Memory B cell (primary cell): Measurements from ENCODE around the gene ASPDH.
"Not testable (repeated sequence)": the region's sequence is repeated elsewhere in the genome, so short reads cannot be mapped to it uniquely, and the experiment has no call there.

Experiments used
- ATAC-seq: fragments of 150-1000 bp; cut with Tn5 transposase; 2 replicates; pipeline ENCODE4 v1.10.0; 2021; ENCODE audit warnings: low read depth, mild to moderate bottlenecking, moderate library complexity
- DNase-seq, 2 donors: peaks; one replicate each; pipeline ENCODE4 v3.0.0; 2022; ENCODE audit warnings: low spot score in 2 of 2
- H3K27ac Mint-ChIP-seq: one replicate; pipeline ENCODE4 v1.8.0; 2022; ENCODE audit warnings: mild to moderate bottlenecking, moderate library complexity, mixed read lengths
- H3K27me3 Mint-ChIP-seq: one replicate; pipeline ENCODE4 v1.8.0; 2022; ENCODE audit warnings: mixed read lengths
- H3K36me3 Mint-ChIP-seq: one replicate; pipeline ENCODE4 v1.8.0; 2022; ENCODE audit warnings: mild to moderate bottlenecking, mixed read lengths
- H3K4me1 Mint-ChIP-seq: one replicate; pipeline ENCODE4 v1.8.0; 2022; ENCODE audit warnings: mixed read lengths
- H3K4me3 Mint-ChIP-seq: one replicate; pipeline ENCODE4 v1.8.0; 2022; ENCODE audit warnings: mild to moderate bottlenecking, moderate library complexity, mixed read lengths
- H3K9me3 Mint-ChIP-seq: one replicate; pipeline ENCODE4 v1.8.0; 2022; ENCODE audit warnings: mixed read lengths

ASPDH gene

DNA sequence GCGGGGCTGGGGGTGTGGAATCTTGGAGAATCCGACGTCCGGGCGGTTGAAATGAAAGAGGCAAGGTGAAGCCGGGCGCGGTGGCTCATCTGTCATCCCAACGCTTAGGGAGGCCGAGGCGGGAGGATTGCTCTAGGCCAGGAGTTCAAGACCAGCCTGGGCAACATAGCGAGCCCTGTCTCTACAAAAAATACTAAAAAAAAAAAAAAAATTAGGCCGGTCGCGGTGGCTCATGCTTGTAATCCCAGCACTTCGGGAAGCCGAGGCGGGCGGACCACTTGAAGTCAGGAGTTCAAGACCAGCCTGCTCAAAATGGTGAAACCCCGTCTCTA, 36.8 kb downstream of the ASPDH start:
- Mint-ChIP-seq H3K36me3 (peaks cover 13% of the 10 kb centered on the region), H3K9me3 (no peaks in the 10 kb centered on the region), H3K27me3 (no peaks in the 10 kb centered on the region), H3K4me1 (peaks cover 28% of the 10 kb centered on the region), H3K27ac (peak overlapping the region; percentile 94), H3K4me3 (peak overlapping the region; percentile 98)
- ATAC-seq = no peak
- DNase-seq = no peak

DNA sequence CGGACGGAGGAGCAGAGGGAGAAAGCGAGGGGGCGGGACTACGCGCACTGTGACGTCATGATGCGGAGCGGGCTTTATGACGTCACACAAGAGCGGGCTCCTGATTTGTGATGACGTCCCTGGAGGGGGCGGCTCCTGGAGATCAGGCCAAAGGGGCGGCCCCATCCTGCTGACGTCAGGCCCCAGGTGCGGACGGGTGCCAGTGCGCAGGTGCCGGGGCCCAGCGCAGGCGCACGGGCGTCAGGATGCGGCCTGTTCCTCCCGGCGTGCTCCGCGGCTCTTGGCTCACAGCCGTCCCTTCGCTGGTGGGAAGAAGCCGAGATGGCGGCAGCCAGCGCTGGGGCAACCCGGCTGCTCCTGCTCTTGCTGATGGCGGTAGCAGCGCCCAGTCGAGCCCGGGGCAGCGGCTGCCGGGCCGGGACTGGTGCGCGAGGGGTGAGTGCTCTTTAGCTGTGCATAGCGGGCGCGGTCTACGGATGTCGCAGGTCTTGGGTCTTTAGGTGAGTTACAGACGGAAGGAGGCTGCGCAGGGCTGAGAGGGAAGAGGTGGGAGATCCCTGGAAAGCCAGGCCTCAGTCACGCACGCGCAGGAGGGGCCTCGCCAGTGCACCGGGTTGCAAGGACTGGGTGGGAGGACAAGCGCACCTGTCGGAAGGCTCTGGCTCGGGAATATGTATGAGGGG, 37.3 kb downstream of the ASPDH start, which contains the start of the genes EMC10 and GARIN5A:
Gene EMC10 (plus strand): TSS at position 284 of the 683 bp plus-strand sequence. CDS start 38 bp downstream, at position 322.
Gene GARIN5A (minus strand): TSS at position 625 of the 683 bp plus-strand sequence. CDS start 460 bp downstream, at position 165.
- no peaks in the 10 kb centered on the region for H3K27me3 Mint-ChIP-seq
- peak within 1 kb of the TSS; percentile 94 for H3K27ac Mint-ChIP-seq
- ATAC-seq (peak; percentile 95), DNase-seq (peak; percentile 96 to 97)
- H3K36me3 Mint-ChIP-seq = peaks cover 13% of the 10 kb centered on the region
- peak within 1 kb of the TSS; percentile 98 for H3K4me3 Mint-ChIP-seq
- H3K4me1 Mint-ChIP-seq = peaks cover 28% of the 10 kb centered on the region
- no peaks in the 10 kb centered on the region for H3K9me3 Mint-ChIP-seq

DNA sequence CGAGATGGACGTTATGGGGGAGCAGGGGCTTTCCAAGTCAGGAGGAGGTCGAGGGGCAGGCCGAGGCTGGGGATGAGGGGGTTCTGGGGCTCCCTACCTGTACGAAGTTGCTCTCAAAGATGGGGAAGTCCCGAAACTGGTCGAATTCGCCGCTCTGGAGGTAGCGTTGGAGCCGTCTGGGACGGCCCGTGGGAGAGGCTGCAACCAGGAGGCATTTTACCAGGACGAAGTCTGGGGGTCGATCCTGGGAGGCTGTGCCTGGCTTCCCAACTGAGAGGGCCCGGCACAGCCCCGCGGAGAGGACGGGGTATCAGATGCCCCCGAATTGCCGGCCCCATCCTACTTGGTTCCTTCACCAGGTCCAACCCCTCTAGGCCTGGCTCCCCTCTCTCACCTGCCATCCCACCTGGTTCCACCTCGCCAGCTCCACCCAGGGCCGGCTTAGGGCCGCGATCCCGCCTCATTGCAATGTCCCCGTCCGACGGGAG, 37.9 kb downstream of the ASPDH start:
- no peaks in the 10 kb centered on the region for H3K9me3 Mint-ChIP-seq
- no peak for DNase-seq
- peaks cover 8% of the 10 kb centered on the region for H3K36me3 Mint-ChIP-seq
- H3K27ac Mint-ChIP-seq = peak overlapping the region; percentile 94
- no peaks in the 10 kb centered on the region for H3K27me3 Mint-ChIP-seq
- H3K4me1 Mint-ChIP-seq = peaks cover 25% of the 10 kb centered on the region
- H3K4me3 Mint-ChIP-seq = peak overlapping the region; percentile 98
- no peak for ATAC-seq

DNA sequence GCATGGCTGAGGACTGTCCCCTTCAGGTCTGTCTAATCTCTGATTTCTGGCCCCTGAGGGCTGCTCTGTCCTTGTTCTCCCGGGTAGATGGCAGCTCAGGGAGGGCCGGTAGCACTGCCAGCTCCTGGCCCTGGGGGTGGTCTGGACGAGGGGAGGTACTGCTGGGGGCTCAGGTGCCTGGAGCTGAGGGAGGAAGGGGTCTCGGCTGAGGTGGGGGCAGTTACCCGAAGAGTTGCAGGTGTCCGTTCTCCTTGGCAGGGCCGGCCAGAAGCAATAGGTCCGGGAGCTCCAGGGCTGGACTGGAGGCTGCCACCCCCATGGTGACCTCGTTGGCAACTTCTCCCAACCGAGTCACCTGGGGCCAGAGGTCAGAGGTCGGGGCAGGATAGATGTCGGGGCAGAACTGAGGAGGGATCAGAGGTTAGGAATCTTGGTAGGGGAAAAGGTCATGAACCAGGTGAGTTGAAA, 38.6 kb downstream of the ASPDH start:
- H3K4me3 Mint-ChIP-seq = peak overlapping the region; percentile 54
- DNase-seq (no peak), ATAC-seq (no peak)
- H3K36me3 Mint-ChIP-seq = peaks cover 6% of the 10 kb centered on the region
- H3K9me3 Mint-ChIP-seq = no peaks in the 10 kb centered on the region
- no peaks in the 10 kb centered on the region for H3K27me3 Mint-ChIP-seq
- peak overlapping the region; percentile 94 for H3K27ac Mint-ChIP-seq
- H3K4me1 Mint-ChIP-seq = peaks cover 25% of the 10 kb centered on the region

DNA sequence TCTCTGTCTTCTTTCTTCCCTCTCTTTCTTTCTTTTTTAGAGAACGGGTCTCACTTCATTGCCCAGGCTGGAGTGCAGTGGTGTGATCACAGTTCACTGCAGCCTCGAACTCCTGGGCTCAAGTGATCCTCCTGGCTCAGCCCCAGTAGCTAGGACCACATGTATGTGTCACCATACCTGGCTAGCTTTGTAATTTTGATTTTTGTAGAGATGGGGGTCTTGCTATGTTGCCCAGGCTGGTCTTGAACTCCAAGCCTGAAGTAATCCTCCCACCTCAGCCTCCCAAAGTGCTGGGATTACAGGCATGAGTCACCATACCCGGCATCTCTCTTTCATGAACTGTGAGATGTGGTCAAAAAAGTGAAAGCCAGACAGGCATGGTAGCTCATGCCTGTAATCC, 40.4 kb downstream of the ASPDH start:
- peak overlapping the region; percentile 1 for H3K27ac Mint-ChIP-seq
- ATAC-seq, H3K9me3 Mint-ChIP-seq, DNase-seq, H3K36me3 Mint-ChIP-seq, H3K4me3 Mint-ChIP-seq, H3K27me3 Mint-ChIP-seq: not testable (repeated sequence)
- H3K4me1 Mint-ChIP-seq = peaks cover 21% of the 10 kb centered on the region

- no peak overlapping the region for H3K27ac Mint-ChIP-seq
- DNase-seq = no peak
- peaks cover 2% of the 10 kb centered on the region for H3K4me1 Mint-ChIP-seq
- H3K27me3 Mint-ChIP-seq = peaks cover 6% of the 10 kb centered on the region
- no peak for ATAC-seq
- H3K36me3 Mint-ChIP-seq = no peaks in the 10 kb centered on the region
- no peak overlapping the region for H3K4me3 Mint-ChIP-seq
- H3K9me3 Mint-ChIP-seq = no peaks in the 10 kb centered on the region
Observed at GRCh38 chr19:50468818-50469217, 44.9 kb downstream of the ASPDH start.

GRCh38 chr19:50467566-50467965, 46.1 kb downstream of the ASPDH start:
- Mint-ChIP-seq H3K36me3 (no peaks in the 10 kb centered on the region), H3K27me3 (peaks cover 6% of the 10 kb centered on the region), H3K4me3 (no peak overlapping the region), H3K9me3 (no peaks in the 10 kb centered on the region), H3K4me1 (peaks cover 2% of the 10 kb centered on the region), H3K27ac (peak overlapping the region; percentile 56)
- ATAC-seq (no peak), DNase-seq (no peak)

GRCh38 chr19:50466706-50467039, 47.0 kb downstream of the ASPDH start:
- Mint-ChIP-seq H3K4me1 (peaks cover 2% of the 10 kb centered on the region), H3K4me3 (no peak overlapping the region), H3K27ac (no peak overlapping the region), H3K9me3 (no peaks in the 10 kb centered on the region), H3K27me3 (peaks cover 6% of the 10 kb centered on the region), H3K36me3 (no peaks in the 10 kb centered on the region)
- ATAC-seq (no peak), DNase-seq (no peak)

DNA sequence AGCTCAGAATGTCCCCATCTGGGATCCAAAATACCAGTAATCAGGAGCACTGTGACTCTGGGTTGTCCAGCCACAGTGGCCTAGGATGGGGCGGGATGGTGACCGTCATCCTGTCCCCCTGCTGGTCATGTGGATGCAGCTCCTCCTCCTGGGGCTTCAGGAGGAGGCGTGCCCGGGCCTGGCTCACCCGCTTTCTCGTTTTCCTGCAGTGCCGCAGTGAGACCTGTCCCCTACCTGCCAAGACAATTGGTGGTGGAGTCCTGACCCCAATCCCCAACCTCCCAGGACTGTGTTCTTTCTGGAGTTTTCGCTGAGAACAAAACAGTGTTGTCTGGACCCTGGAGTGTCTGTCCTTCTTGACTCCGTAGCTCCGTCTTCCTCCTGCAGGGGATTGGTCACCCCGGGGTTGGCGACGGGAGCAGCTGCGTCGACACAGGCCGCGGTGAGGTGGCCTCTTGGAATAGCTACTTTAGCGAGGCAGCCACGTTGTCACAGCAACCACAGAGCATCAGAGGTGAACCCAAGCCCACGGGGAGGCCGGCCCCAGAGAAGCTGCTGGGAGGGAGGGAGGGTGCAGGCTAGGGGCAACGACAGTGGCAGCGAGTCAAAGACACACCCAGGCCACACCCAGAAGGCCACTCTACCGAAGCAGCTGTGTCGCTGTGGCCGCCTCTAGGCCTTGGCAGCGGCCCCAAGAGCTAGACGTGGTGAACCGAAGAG, 47.6 kb downstream of the ASPDH start:
- DNase-seq (no peak), ATAC-seq (no peak)
- H3K9me3 Mint-ChIP-seq = no peaks in the 10 kb centered on the region
- no peak overlapping the region for H3K4me3 Mint-ChIP-seq
- H3K4me1 Mint-ChIP-seq = peaks cover 6% of the 10 kb centered on the region
- no peaks in the 10 kb centered on the region for H3K36me3 Mint-ChIP-seq
- no peak overlapping the region for H3K27ac Mint-ChIP-seq
- H3K27me3 Mint-ChIP-seq = peaks cover 6% of the 10 kb centered on the region

GRCh38 chr19:50465000-50465399, 48.7 kb downstream of the ASPDH start:
- no peak for DNase-seq
- H3K4me1 Mint-ChIP-seq = peaks cover 13% of the 10 kb centered on the region
- H3K9me3 Mint-ChIP-seq = no peaks in the 10 kb centered on the region
- ATAC-seq = no peak
- H3K4me3 Mint-ChIP-seq = no peak overlapping the region
- H3K36me3 Mint-ChIP-seq = no peaks in the 10 kb centered on the region
- H3K27ac Mint-ChIP-seq = no peak overlapping the region
- H3K27me3 Mint-ChIP-seq = peaks cover 6% of the 10 kb centered on the region

DNA sequence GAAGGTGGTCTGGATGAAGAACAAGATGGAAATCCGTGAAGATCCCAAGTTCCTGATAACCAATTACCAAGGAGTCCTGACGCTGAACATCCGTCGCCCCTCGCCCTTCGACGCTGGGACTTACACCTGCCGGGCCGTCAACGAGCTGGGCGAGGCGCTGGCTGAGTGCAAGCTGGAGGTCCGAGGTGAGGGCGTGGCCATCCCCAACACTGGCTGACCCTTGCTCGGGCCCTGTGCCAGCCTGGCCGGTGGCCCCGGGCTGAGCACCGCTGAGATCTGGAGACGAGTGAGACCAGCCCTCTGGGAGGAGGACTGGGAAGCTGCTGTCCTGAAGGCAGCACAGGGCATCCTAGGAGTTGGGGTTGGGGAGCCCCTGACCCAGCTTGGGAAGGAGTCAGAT, 49.4 kb downstream of the ASPDH start:
- peaks cover 19% of the 10 kb centered on the region for H3K4me1 Mint-ChIP-seq
- no peaks in the 10 kb centered on the region for H3K36me3 Mint-ChIP-seq
- ATAC-seq = no peak
- H3K27me3 Mint-ChIP-seq = peaks cover 6% of the 10 kb centered on the region
- DNase-seq = no peak
- H3K4me3 Mint-ChIP-seq = no peak overlapping the region
- H3K27ac Mint-ChIP-seq = no peak overlapping the region
- no peaks in the 10 kb centered on the region for H3K9me3 Mint-ChIP-seq

GRCh38 chr19:50462970-50463369, 50.7 kb downstream of the ASPDH start:
- DNase-seq = no peak
- H3K4me1 Mint-ChIP-seq = peaks cover 19% of the 10 kb centered on the region
- H3K27ac Mint-ChIP-seq = no peak overlapping the region
- H3K36me3 Mint-ChIP-seq = no peaks in the 10 kb centered on the region
- no peak overlapping the region for H3K4me3 Mint-ChIP-seq
- H3K27me3 Mint-ChIP-seq = peaks cover 4% of the 10 kb centered on the region
- no peaks in the 10 kb centered on the region for H3K9me3 Mint-ChIP-seq
- no peak for ATAC-seq
